GM06990 (cell line): Measurements from ENCODE around the gene SLC9A9.

Experiments used
- DNase-seq: peaks from one replicate; pipeline ENCODE4 v3.0.0-alpha.2; 2011; ENCODE audit not compliant: insufficient read length; ENCODE audit errors: extremely low read depth
- H3K27me3 ChIP-seq: replicated peaks from 2 replicates; pipeline ENCODE4 v1.6.0; 2011; ENCODE audit warnings: low read length; ENCODE audit not compliant: control insufficient read depth, insufficient read depth
- H3K36me3 ChIP-seq: 2 replicates; pipeline ENCODE4 v1.5.1; 2011; ENCODE audit warnings: low read length; ENCODE audit not compliant: control insufficient read depth, insufficient read depth
- H3K4me3 ChIP-seq: replicated peaks from 2 replicates; pipeline ENCODE4 v1.5.1; 2011; ENCODE audit warnings: low read depth, mild to moderate bottlenecking, control low read depth, low read length
- CTCF ChIP-seq: IDR thresholded peaks from 2 replicates; pipeline ENCODE4 v1.5.1; 2011; ENCODE audit warnings: low read length, control low read depth, mild to moderate bottlenecking, inconsistent platforms; ENCODE audit not compliant: insufficient read depth, poor library complexity, severe bottlenecking

SLC9A9 gene

DNA sequence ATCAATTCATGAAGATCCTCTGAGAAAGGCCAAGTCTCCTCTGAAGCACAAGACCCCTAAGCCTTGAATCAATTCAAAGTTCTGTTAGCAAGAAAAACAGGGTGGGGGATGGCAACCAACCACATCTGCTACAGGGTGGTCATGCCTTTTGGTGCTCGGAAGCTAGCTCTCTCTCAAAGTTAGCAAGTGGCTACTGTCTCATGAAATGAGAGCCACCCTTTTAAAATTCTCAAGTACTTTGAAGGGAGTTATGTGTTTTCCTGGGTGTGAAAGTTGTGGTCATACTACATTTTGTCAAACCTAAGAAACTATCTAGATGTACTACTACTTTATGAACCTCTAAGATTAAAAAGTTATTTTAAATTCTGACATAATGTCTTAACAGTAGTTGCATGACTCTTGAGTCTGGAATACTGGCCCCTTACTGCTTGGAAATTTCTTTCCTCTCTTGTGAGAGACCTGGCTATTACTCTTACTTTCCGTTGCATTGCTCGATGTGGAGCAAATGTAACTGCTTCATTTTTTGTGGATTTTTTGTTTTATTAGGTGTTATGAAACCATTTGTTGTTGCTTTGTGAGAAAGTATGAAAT lies 612.6 kb downstream of the SLC9A9 start:
- Histone ChIP-seq H3K36me3 (no peaks in the 10 kb centered on the region), H3K4me3 (no peak overlapping the region), H3K27me3 (no peaks in the 10 kb centered on the region)
- no peak for TF ChIP-seq CTCF
- no peak for DNase-seq

DNA sequence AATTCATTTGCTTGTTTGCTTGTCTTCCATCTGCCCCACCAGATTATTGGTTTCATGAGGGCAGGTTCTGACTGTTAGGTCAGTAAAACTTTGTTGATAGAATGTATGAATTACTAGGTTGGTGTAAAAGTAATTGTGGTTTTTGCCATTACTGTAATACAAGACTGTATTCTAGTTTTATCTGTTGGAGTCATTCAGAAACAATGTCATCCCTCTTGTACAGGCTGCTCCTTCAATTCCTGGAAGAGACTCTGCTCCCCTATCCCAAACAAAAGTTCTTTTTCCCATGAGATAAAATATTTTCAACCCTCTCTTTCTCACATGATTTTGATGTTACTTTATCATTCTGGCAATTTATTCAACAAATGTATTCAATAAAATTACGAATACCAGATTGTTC lies 613.7 kb downstream of the SLC9A9 start:
- no peak for TF ChIP-seq CTCF
- Histone ChIP-seq H3K36me3 (no peaks in the 10 kb centered on the region), H3K4me3 (no peak overlapping the region), H3K27me3 (no peaks in the 10 kb centered on the region)
- DNase-seq, result no peak

- H3K27me3 ChIP-seq, result no peaks in the 10 kb centered on the region
- no peaks in the 10 kb centered on the region for H3K36me3 ChIP-seq
- no peak for TF ChIP-seq CTCF
- no peak overlapping the region for H3K4me3 ChIP-seq
- DNase-seq, result no peak
Observed at GRCh38 chr3:143232981-143233380, 615.3 kb downstream of the SLC9A9 start.

- TF ChIP-seq CTCF, result no peak
- Histone ChIP-seq H3K27me3 (no peaks in the 10 kb centered on the region), H3K36me3 (no peaks in the 10 kb centered on the region), H3K4me3 (no peak overlapping the region)
- DNase-seq, result no peak
Observed at GRCh38 chr3:143228405-143228804, 619.9 kb downstream of the SLC9A9 start.

- no peak for DNase-seq
- Histone ChIP-seq H3K27me3 (no peaks in the 10 kb centered on the region), H3K4me3 (no peak overlapping the region), H3K36me3 (no peaks in the 10 kb centered on the region)
- TF ChIP-seq CTCF, result no peak
Observed at GRCh38 chr3:143226678-143227291, 621.5 kb downstream of the SLC9A9 start.
